ENCODE measurements around the gene MAPK10. TPM values are rescaled to one million over a fixed set of nuclear protein-coding genes. Genes with fewer than 3 reads are reported as not detected.
"Not testable (repeated sequence)": the region's sequence is repeated elsewhere in the genome, so short reads cannot be mapped to it uniquely, and the experiment has no call there.

MAPK10 gene
- total RNA-seq, 1 donor from 2014 or later: 4.0 TPM

- intact Hi-C loops (cut with DNase I); ATAC-seq (ENCODE audit: poor library complexity): not testable (repeated sequence)
Measured at GRCh38 chr4:86021671-86022070, 338.2 kb downstream of the MAPK10 start.

DNA sequence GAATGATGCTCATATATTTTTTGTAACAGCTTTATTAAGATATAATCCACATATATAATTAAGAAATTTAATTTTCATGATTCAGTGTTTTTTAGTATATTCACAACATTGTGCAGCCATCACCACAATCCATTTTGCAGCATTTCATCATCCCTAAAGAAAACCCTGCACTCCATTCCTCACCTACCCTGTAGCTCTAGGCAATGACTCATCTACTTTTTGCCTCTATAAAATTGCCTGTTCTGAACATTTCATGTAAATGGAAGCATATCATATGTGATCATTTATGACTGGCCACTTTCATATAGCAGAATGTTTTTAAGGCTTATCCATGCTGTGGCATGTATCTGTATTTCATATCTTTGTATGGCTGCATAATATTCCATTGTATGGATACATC lies 339.9 kb downstream of the MAPK10 start:
- intact Hi-C loops (cut with DNase I): no loop called here
- ATAC-seq (ENCODE audit: poor library complexity) (no peak), DNase-seq (no peak)

More at GRCh38 chr4:86021671-86022070, 338.2 kb downstream of the MAPK10 start:
- not testable (repeated sequence) for DNase-seq

- no peak for ATAC-seq (ENCODE audit: poor library complexity)
- intact Hi-C loops (cut with DNase I): no loop called here
- no peak for DNase-seq
Measured at GRCh38 chr4:86019362-86019761, 340.5 kb downstream of the MAPK10 start.

DNA sequence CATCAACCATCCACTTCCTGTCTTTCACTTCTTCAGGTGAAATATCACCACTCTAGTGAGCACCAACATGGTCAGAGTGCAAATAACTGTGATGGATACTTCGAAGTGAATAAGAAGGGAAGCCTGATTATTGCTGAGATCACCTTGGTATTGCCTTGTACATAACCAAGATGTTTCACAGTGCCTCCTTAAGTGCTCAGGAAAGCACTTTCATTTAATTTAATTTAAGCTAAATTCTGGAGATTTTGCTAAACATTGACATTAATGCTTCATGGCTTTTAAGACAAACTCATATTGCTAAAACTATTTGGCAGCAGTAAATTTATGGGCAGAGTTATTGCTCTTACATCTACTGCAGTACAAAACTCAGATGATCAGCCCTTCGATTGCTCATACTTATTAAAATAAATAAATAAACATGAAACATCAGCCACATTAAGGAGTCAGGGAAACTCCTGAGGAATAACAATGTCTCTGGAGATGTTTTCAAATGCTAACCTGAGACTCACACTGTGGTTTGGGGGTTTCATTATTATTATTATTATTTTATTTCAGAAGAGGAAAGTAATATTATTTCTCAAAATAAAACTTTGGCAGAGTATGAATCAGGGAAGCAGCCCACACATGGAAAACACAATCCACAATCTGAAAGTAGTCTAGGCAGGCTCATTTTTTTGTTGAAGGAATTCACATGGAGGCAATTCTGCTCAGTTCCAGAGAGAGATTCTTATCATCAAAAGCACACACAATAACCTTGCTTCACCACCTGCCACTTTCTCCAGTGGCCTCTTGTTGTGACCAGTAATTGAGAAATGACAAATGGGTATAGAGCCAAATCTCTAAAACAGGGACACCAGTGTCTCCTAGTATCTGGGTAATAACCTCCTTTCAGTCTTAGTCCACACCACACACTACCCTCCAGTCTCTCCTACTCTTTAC lies 344.2 kb downstream of the MAPK10 start:
- intact Hi-C loops (cut with DNase I): no loop called here
- ATAC-seq (ENCODE audit: poor library complexity) (no peak), DNase-seq (no peak)

DNA sequence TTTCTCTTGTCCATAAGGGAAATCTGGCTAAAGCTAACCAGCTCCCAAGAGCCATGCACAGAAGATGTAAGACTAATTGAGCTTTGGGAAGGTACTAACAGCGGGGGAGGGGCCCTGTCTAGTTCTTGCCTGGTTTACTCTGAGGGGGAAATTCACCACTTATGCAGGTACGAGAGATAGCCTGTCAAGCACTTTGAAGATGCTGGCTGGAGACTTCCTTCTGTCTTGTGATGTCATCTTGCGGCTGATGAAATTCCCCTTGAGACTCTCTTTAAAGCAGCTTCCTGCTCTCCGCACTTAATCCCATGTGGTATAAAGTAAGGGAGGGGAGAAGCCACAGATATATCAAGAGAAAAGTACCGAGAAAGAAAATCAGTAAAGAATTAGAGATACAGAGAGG lies 345.3 kb downstream of the MAPK10 start:
- ATAC-seq (ENCODE audit: poor library complexity) (no peak), DNase-seq (no peak)
- intact Hi-C loops (cut with DNase I): no loop called here

DNA sequence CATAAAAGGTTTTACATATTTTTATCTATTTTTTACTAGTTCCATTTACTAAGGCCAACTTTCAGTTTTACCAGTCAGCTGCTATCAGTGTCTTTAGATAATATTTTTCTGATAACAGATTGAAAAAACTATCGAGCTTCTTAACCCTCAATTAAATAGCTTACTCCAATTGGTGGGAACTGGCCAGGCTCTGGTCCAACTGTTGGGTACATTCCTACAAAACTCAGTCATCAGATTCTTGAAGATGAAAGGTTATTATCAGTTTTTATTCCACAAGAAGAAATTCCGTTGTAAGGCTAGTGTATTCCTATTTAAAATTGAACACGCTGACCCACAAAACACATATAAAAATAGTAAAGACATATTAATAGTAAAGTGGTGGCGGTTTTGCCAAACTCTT lies 346.2 kb downstream of the MAPK10 start:
- intact Hi-C loops (cut with DNase I): no loop called here
- no peak for ATAC-seq (ENCODE audit: poor library complexity)

GRCh38 chr4:86011117-86011516 lies 348.7 kb downstream of the MAPK10 start:
- peak; percentile 66 for ATAC-seq (ENCODE audit: poor library complexity)
- no peak for DNase-seq

More for the DNA sequence above, 346.2 kb downstream of the MAPK10 start:
- no peak for DNase-seq

GRCh38 chr4:86007042-86007441 lies 352.8 kb downstream of the MAPK10 start:
- ATAC-seq (ENCODE audit: poor library complexity) (no peak), DNase-seq (no peak)
- intact Hi-C loops (cut with DNase I): no loop called here

More at GRCh38 chr4:86011117-86011516, 348.7 kb downstream of the MAPK10 start:
- intact Hi-C loops (cut with DNase I): no loop called here

DNA sequence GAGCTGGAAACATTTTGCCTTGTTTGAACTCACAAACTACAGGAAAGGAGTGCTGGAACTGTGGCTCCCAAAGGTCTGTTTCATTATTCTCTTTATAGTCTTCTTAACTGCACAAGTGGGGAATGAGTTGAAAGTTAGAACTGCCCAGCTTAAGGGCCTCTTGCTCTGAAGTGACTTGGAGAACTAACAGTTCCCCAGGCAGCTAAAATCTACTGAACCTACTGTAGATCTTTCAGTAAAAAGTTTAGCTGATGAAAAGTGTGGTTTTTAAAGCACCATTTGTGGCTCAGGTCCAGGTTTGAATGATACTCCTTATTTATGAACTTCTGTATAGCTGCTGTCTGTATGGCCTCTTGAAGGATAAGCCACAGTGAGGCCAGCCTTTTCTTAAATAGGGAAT lies 353.8 kb downstream of the MAPK10 start:
- no peak for DNase-seq
- ATAC-seq (ENCODE audit: poor library complexity): no peak
- intact Hi-C loops (cut with DNase I): no loop called here

DNA sequence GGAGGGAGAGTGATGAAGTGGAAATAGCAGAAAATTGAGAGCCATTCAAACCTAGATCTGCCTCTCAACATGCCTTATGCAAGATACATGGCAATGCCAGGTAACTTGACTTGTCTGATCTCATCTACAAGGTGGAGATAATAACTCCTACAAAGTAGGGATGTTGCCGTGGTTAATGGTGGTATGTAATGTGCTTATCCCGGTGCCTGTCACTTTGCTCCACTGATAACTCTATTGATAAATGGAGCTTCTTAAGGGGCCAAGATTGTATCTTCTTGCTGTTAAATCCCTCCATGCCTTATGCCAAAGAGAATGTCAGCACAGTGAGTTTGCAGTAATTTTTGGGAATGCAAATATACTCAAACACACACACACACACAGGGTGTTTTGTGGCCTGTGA lies 355.8 kb downstream of the MAPK10 start:
- intact Hi-C loops (cut with DNase I): no loop called here
- no peak for ATAC-seq (ENCODE audit: poor library complexity)

GRCh38 chr4:86001591-86001990 lies 358.3 kb downstream of the MAPK10 start:
- no peak for ATAC-seq (ENCODE audit: poor library complexity)
- no peak for DNase-seq
- intact Hi-C loops (cut with DNase I): no loop called here

More for the DNA sequence above, 355.8 kb downstream of the MAPK10 start:
- no peak for DNase-seq

DNA sequence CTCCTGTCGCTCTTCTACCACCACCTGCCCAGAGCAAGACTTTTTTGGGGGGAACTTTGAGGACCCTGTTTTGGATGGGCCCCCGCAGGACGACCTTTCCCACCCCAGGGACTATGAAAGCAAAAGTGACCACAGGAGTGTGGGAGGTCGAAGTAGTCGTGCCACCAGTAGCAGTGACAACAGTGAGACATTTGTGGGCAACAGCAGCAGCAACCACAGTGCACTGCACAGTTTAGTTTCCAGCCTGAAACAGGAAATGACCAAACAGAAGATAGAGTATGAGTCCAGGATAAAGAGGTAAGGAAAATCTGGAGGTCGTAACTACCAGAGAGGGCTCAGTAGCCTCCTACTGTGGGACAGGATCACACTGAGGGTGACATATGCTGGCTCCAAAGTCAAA lies 364.5 kb downstream of the MAPK10 start:
- DNase-seq (no peak), ATAC-seq (ENCODE audit: poor library complexity) (no peak)
- intact Hi-C loops (cut with DNase I): no loop called here

GRCh38 chr4:85994576-85994975 lies 365.3 kb downstream of the MAPK10 start:
- DNase-seq: no peak
- intact Hi-C loops (cut with DNase I): no loop called here
- ATAC-seq (ENCODE audit: poor library complexity): no peak

DNA sequence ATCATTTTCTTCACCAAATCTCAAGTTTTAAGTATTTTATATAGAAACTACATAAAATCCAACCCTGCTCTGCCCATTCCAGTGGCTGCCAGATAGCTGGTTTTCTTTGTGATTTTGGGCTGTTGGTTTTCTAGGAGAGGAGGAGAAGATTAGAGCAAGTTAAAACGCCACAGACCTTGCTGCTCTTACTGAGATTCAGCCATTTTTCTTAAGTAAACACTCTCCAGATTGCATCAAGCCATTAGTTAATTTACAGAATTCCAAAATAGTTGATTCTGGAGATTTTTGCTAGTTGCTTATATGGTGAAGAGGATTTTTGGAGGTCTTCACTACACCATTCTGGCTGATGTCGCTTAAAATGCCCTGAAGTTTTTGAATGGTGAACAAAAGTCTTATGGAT lies 366.2 kb downstream of the MAPK10 start:
- intact Hi-C loops (cut with DNase I): no loop called here
- ATAC-seq (ENCODE audit: poor library complexity) (no peak), DNase-seq (no peak)

- intact Hi-C loops (cut with DNase I): no loop called here
- DNase-seq (no peak), ATAC-seq (ENCODE audit: poor library complexity) (no peak)
Measured at GRCh38 chr4:85986266-85986665, 373.6 kb downstream of the MAPK10 start.

GRCh38 chr4:85979276-85979675 lies 380.6 kb downstream of the MAPK10 start:
- intact Hi-C loops (cut with DNase I): no loop called here
- DNase-seq: no peak
- no peak for ATAC-seq (ENCODE audit: poor library complexity)

DNA sequence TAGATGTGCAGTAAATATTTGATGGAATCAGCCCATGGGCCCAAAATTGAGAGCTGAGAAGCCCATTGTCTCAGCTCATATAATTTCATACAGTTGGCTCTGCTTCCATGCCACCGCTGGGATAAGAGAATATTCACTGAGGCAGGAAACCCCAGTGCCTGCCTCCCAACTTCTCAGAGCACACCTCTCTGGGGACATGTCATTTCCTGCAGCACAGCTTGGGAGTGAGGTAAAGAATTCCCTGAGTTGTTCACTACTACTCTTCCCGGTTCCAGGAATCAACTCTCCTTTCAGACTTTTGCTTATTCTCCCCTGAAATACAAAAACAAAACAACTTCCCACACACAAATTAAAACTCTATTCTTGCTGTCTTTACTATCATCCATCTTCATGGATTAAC lies 389.3 kb downstream of the MAPK10 start:
- no peak for ATAC-seq (ENCODE audit: poor library complexity)
- DNase-seq: no peak
- intact Hi-C loops (cut with DNase I): no loop called here

DNA sequence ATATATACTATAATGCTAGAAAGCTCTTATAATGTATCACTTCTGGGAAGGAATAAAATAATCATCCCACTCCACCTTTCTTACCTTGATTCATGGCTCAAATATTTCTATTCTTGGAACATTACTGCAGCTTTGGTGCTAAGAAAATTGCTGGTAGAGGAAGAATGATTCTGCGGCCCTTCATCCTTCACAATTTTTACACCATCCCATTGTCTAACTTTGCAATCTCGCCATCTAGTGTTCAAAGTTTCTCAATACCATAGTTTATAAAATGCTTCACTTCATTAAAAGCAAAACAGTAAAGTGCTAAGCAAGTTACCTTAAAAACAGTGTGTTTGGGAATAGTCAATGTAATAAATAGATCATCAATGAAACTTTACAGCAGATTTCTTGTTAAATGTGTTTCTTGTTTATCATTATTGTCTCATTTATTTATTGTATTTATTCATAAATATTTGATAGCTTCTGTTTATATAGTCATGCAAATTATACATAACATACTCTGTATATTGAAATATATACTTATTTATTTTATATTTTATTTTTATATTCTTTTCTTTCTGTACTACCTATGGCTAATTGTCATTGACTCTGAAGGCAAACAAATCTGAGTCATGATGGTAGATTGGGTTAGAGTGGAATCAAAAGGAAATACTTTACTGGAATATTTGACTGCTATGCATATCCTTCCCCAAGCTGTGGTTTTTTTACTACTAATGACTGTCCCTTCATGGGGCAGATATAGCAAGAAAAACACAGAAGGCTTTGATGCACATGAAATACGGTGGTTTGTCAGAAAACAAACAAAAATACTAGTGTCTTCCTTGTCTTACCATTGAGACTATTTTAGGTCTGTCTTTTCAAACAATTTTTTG lies 390.7 kb downstream of the MAPK10 start:
- peak; percentile 68 for ATAC-seq (ENCODE audit: poor library complexity)
- intact Hi-C loops (cut with DNase I): loop anchor here (5.0 kb wide), 2 partner anchors 172 to 822 kb away; no protein-coding TSS in a partner anchor
- DNase-seq: no peak

DNA sequence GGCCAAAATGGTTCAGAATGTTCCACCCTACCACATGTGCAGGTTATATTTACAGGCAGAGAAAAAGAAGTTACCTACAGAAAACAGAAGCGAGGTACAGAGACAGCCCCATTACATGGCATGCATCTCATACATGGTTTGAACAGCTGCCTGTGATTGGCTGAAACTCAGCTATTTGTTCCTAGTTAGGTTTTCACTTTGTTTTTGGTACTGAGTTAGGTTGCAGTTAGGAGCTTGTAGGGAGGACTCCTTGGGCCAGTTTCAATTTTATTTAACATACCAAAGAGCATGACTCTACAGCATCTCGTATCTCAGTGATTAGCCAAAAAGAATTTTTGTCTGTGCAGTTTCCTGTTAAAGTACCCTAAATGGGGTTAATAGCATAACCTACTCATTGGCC lies 392.0 kb downstream of the MAPK10 start:
- intact Hi-C loops (cut with DNase I): loop anchor here (5.0 kb wide), 2 partner anchors 171 to 821 kb away; no protein-coding TSS in a partner anchor
- ATAC-seq (ENCODE audit: poor library complexity): peak; percentile 31

More for the DNA sequence above, 392.0 kb downstream of the MAPK10 start:
- no peak for DNase-seq
